AG08396 (cell line): Measurements from ENCODE around the gene INHA.

Experiments used
- DNase-seq: peaks from one replicate; pipeline ENCODE4 v3.0.0; 2012; ENCODE audit warnings: low spot score, mixed read lengths

Gene INHA

GRCh38 chr2:219611866-219612576 lies 39.9 kb downstream of the INHA start:
- DNase-seq: no peak

- DNase-seq: no peak
Measured at GRCh38 chr2:219612577-219613286, 40.6 kb downstream of the INHA start.

- no peak for DNase-seq
Measured at GRCh38 chr2:219613461-219614070, 41.5 kb downstream of the INHA start.

- DNase-seq: no peak
Measured at GRCh38 chr2:219614076-219614860, 42.2 kb downstream of the INHA start.

- no peak for DNase-seq
Measured at GRCh38 chr2:219615036-219615435, 42.9 kb downstream of the INHA start.

GRCh38 chr2:219615894-219616293 lies 43.8 kb downstream of the INHA start:
- no peak for DNase-seq

GRCh38 chr2:219616550-219616949 lies 44.4 kb downstream of the INHA start:
- no peak for DNase-seq

- no peak for DNase-seq
Measured at GRCh38 chr2:219618733-219619122, 46.6 kb downstream of the INHA start.

- no peak for DNase-seq
Measured at GRCh38 chr2:219619235-219619634, 47.1 kb downstream of the INHA start.

GRCh38 chr2:219620546-219620945 lies 48.4 kb downstream of the INHA start:
- no peak for DNase-seq

- DNase-seq: no peak
Measured at GRCh38 chr2:219621935-219622334, 49.8 kb downstream of the INHA start.

- no peak for DNase-seq
Measured at GRCh38 chr2:219622472-219622871, 50.4 kb downstream of the INHA start.

- no peak for DNase-seq
Measured at GRCh38 chr2:219624565-219624964, 52.5 kb downstream of the INHA start.

- DNase-seq: no peak
Measured at GRCh38 chr2:219625179-219625578, 53.1 kb downstream of the INHA start.
